GM21786 (cell line): ENCODE results near the gene RCC2.

Source experiments
- ATAC-seq: cut with Tn5 transposase; IDR thresholded peaks from one replicate; pipeline ENCODE4 v1.9.1; 2021; ENCODE audit not compliant: unreplicated experiment

Gene RCC2

DNA sequence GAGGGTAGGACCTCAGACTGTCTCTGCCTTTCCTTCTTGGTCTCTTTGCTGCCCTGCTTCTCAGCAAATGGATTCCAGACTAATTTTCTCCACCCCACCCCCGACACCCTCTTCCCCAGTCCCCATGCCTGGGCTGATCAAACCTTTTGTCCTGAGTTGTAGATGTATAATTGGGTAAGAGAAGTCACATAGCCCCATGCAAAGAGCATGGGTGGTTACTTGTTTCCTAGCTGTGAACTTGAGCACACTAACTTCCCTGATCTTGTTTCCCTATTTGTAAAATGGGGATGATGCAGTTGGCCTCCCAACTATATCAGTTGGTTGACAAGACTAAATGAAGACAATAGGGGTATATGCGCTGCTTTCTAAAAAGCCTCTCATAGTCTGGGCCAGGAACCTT lies 58.3 kb downstream of the RCC2 start:
- no peak for ATAC-seq

DNA sequence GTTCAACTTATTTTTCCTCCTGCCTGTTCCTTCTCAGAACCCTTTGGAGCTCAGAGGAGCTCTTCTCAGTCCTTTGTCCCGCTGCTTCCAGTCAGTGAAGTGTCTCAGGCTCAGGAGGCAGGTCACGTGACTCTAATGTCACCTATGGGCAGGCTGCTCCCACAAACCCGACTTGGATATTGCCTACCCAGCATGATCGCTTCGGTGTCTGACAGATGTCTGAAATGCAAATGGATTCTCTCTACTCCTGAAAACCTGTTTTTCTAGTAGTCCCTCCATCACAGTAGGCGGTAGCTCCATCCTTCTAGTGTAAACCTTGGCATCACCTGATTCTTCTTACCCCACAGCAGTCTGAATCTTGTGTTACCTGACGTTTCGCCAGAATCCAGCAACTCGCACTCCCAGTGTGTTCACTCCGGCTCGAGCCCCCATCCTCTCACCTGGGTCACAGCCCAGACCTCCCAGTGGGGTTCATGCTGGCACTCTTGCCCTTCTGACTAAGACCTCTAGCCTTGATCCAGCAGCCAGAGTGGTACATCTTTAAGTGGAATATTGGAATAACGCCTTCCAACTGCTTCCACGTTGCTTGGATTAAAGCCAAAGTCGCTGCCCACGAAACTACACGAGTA lies 62.0 kb downstream of the RCC2 start:
- ATAC-seq = no peak

DNA sequence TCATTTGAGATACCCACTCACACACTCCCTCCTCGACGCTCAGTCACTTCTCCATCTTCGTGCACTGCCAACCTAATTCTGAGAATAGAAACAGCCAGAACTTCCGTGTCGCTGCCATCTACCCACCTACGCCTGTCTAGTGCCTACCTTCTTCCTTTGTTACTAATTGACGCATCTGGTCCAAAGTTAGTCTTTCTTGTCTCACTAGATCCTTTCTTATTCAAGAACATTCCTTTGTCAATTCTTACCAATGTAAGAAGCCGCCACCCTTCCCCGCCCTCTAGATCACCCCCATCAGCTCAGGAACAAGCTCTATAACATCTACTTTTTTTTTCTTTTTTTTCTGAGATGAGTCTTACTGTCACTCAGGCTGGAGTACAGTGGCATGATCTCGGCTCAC lies 63.8 kb downstream of the RCC2 start:
- ATAC-seq = no peak

DNA sequence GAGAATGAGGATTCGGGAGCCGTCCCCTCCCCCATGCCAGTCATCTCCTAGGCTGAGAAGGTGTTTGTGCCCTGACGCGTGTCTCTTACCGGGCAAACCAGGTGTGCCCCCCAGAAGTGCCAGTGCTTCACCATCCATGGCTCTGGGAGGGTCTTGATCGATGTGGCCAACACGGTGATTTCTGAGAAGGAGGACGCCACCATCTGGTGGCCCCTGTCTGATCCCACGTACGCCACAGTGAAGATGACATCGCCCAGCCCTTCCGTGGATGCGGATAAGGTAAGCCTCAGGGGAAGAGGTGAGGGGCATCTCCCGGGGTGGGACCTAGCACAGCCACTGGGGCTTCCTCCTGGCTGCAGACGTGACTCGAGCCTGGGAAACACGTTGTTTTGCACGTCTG lies 66.5 kb downstream of the RCC2 start:
- no peak for ATAC-seq

DNA sequence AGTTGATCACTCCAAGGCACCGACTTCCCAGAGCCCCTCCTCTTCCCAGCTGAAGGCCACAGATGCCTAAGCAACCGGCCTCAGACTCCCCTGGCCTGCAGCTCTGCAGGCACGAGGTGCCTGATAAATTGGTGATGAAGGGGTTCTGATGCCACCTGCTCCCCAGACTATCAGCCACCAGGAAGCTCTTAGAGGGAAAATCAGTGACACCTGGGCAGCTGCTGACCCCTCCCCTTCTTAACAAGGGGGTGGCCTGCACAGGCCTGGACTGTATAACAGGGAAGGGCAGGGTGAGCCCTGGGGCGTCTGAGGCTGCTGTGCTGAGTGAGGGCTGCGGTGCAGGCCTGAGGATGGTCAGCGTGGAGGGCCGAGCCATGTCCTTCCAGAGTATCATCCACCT lies 67.6 kb downstream of the RCC2 start, which contains the start of gene PADI6:
PADI6 (plus strand) TSS at position 301 of the 400 bp plus-strand sequence; CDS start at position 351, 50 bp downstream.
- no peak for ATAC-seq

DNA sequence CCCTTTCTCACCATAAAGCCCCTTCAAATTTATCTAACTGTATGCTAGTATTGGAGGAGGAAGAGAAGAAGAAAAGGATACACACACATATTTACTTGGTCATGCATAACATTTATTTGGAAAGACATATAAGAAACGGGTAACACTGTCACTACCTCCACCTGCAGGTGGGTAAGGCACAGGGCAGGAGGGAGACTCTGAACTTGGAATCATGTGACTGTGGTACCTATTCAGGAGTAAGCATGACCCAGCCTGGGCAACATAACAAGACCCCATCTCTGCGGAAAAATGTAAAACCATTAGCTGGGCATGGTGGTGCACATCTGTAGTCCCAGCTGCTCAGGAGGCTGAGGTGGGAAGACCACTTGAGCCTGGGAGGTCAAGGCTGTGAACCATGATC lies 68.9 kb downstream of the RCC2 start:
- no peak for ATAC-seq

DNA sequence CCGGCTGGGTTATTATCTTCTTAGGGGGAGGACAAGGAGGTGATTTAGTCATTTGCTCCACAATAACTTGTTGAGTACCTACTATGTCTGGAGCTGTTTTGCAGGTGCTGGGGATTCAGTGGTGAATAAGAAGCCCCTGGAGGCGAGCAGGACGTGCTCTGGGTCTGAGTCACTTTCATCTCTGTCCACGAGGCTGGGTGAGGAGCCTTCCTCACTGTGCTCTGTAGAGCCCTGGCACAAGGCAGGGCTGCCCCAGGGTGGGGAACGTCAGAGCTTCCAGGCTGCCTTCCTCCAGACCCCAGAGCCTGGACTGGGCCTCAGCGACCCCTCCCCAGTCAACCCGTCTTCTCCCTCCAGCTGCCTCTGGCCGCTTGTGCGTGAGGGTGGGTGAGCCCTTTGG lies 70.0 kb downstream of the RCC2 start:
- no peak for ATAC-seq

DNA sequence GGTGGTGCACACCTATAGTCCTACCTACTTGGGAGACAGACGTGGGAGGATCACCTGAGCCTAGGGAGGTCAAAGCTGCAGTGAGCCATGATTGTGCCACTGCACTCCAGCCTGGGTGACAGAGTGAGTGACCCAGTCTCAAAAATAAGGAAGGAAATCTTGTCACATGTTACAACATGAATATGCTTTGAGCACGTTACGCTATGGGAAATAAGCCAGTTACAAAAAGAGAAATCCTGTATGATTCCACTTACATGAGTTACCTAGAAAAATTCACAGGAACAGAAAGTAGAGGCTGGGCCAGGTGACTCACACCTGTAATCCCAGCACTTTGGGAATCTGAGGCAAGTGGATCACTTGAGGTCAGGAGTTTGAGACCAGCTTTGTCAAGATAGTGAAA lies 74.2 kb downstream of the RCC2 start:
- ATAC-seq = no peak

DNA sequence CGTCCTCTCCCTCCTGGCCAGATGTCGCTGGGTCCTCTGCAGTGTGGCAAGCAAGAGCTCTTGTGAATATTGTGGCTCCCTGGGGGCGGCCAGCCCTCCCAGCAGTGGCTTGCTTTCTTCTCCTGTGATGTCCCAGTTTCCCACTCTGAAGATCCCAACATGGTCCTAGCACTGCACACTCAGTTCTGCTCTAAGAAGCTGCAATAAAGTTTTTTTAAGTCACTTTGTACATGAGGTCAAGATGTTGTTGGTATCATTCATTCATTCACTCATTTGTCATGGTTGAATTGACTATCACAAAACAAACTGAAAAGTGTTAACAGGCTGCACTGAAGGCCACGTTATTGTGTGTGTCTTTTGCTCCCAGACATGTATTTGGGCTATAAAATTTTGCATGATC lies 75.7 kb downstream of the RCC2 start:
- ATAC-seq = no peak

DNA sequence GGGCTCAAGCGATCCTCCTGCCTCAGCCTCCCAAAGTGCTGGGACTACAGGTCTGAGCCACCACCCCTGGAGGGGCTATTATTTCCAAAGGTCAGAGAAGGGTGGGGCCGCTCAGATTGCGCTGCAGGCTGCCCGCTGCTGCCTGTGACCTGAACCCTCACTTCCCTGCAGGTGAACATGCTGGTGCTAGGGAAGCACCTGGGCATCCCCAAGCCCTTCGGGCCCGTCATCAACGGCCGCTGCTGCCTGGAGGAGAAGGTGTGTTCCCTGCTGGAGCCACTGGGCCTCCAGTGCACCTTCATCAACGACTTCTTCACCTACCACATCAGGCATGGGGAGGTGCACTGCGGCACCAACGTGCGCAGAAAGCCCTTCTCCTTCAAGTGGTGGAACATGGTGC lies 76.1 kb downstream of the RCC2 start:
- ATAC-seq = no peak

DNA sequence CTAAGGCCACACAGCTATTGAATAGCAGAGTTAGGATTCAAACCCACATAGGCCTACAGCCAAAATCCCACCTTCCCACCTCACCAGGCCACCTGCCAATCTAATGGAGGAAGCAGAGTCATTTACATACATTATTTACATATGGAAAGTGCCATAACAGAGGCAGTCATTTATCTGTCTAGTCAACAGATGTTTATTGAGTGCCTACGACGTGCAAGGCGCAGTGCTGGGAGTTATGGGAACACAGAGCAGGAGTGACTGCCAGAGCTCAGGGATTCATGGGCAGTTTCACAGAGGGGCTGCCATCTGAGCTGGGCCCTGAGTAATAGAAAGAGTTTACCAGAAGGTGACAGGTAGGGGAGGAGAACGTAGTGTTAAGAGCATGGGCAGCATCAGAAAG lies 77.8 kb downstream of the RCC2 start:
- ATAC-seq = no peak

DNA sequence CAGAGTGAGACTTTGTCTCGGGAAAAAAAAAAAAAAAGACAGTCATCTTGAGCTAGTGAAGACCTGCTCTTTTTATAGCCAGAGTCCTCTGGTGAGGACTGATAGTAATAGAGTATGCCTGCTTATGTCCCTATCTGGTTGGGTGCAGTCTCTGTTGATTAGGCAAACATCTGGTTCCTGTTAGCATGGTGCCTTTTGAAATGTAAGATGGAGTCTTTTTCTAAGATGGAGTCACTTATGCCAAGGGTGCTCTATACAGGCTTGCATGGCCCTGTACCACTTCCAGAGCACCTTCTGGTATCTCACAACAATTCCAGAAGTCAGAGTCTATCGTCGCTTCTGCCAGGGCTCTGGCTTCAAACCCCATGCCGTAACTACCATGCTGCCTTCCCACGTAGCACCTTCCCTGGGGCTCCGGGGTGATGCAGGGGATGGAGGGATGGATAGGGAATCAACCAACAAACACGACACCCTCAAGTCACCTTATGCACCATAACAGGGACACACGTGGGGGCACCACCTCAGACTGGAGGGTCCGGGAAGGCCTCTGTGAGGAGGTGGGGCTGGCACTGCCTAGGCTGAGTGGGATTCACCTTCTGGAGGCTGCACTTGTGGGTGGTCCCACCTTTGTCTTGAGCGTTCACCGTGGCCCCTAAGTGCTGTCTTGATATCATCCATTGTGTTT lies 79.1 kb downstream of the RCC2 start:
- no peak for ATAC-seq

DNA sequence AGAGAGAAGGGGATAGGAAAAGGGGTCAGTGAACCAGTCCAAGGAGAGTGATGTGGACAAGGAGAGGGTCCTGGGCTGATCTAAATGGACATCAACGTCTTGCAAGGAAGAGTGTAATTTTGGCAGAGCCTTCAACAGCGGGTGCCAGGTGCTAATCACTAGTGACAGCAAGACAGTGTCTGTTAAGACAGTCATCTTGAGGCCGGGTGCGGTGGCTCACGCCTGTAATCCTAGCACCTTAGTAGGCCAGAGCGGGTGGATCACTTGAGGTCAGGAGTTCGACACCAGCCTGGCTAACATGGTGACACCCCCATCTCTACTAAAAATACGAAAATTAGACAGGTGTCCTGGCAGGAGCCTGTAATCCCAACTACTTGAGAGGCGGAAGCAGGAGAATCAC lies 79.7 kb downstream of the RCC2 start:
- ATAC-seq = no peak

DNA sequence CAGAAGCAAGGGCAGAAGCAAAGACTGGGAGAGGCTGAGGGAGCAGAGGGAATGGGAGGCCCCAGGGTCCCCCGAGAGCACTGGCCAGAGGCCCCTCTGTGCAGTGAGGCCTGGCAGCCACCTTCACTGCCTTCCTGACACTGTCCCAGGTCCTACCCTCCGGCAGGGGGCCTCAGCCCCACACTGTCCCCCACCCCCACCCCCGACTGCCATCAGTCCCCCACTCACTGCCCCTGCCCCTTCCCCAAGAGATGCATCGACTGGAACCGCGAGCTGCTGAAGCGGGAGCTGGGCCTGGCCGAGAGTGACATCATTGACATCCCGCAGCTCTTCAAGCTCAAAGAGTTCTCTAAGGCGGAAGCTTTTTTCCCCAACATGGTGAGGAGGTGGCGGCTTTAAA lies 80.4 kb downstream of the RCC2 start:
- ATAC-seq = no peak

DNA sequence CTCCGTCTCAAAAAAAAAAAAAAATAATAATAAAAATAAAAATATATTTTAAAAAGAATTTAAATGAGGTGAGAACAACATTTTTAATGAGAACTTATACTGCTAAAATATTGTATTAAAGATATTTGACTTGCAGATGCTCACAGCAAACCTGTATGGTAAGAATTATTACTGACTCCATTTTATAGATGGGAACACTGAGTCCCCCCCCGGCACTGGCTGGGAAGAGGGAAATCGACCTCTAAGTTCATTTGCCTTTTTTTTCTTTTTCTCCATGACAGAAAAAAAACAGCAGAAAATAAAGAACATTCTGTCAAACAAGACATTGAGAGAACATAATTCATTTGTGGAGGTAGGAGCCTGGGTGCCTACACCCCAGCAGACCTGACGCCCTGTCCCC lies 80.9 kb downstream of the RCC2 start:
- ATAC-seq = no peak
